RCC 7860 (cell line): Measurements from ENCODE around the gene PRPF39.
"Not testable (repeated sequence)": the region's sequence is repeated elsewhere in the genome, so short reads cannot be mapped to it uniquely, and the experiment has no call there.

Source experiments
- DNase-seq: peaks from one replicate; pipeline ENCODE4 v3.0.0-alpha.2; 2015; ENCODE audit warnings: low spot score
- FAIRE-seq: peaks from 2 replicates; lab custom pipeline; 2012; peaks lifted over from hg19 to GRCh38; lab: Jason Lieb, UNC

Gene PRPF39

GRCh38 chr14:45080416-45080968, 3.4 kb upstream of the PRPF39 start:
- FAIRE-seq, DNase-seq: not testable (repeated sequence)

DNA sequence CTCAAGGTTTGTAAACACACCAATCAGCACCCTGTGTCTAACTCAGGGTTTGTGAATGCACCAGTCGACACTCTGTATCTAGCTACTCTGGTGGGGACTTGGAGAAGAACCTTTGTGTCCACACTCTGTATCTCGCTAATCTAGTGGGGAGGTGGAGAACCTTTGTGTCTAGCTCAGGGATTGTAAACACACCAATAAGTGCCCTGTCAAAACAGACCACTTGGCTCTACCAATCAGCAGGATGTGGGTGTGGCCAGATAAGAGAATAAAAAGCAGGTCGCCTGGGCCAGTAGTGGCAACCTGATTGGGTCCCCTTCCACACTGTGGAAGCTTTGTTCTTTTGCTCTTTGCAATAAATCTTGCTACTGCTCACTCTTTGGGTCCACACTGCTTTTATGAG, 2.8 kb upstream of the PRPF39 start:
- not testable (repeated sequence) for FAIRE-seq, DNase-seq

DNA sequence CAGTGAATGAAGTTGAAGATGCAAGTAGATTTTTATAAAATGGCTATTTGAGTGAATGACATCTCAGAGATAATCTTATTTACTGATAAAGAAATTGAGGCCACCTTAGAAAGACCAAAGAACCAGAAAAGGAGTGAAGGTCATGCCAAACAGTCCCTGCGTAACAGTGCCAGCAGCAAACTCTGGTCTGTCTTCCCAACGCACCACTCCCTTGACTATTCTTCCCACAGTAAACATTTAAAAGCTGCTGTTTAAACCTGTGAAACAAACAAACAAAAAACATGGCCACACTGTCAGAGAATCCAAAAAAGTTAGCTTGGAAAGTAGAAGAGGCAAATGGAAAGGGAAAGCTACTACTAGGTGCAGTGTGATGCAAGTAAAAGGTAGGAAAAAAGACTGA, 1.5 kb upstream of the PRPF39 start:
- FAIRE-seq (no peak), DNase-seq (no peak)

DNA sequence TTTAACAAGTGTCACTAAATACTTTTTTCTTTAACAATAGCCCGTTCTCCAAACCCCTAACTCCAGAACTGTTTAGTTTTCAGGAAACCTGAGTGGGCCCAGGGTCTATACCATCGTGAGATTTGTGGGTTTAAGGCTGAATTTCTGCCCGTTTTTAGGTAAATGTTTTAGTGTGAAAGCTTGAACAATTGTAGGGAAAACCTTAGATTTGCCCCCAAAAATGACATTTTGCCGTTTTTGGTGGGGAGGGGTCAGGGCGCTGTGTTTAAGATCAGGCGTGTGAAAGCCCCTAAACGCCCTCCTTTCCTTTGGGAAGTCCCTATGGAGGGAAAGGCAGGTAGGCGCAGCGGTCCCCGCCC, 320 bp upstream of the PRPF39 start:
- DNase-seq (no peak), FAIRE-seq (no peak)

DNA sequence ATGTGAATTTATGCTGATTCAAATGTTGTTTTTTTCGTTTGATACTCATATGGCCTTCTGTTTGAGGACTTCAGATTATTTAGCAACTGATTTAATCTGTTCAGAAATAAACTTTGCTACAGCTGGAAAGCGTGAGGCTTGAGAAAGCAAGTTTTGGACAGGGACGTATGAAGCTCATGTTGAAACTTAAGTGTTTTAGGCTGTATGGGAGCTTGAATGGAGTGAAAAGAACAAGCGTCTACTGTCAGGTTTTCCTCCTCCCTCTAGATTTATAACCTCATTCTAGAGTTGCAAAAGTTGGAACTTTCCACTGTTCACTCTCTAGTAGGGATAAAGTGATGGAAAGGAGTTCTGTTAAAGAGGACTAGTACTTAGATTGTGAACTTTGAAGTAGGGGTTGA, 1.0 kb downstream of the PRPF39 start:
- DNase-seq (no peak), FAIRE-seq (no peak)

DNA sequence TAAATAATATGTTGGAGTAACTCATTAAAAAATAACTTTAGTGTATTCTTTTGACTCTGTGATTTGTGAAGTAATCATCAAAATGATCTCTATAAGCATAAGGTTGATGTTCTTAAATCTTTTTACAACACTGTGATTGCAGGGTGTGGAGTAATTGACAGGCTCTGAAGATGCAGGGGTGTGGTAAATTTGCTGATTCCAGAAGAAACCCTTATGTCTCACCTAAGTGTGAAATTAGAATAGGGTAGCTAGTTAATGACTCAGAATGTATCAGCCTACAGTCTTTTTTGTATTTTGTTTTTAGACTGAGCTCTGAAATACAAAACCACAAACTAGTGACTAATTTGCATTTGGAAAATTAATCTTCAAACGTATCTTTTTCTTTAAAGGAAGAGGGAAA, 5.9 kb downstream of the PRPF39 start:
- FAIRE-seq (no peak), DNase-seq (no peak)

DNA sequence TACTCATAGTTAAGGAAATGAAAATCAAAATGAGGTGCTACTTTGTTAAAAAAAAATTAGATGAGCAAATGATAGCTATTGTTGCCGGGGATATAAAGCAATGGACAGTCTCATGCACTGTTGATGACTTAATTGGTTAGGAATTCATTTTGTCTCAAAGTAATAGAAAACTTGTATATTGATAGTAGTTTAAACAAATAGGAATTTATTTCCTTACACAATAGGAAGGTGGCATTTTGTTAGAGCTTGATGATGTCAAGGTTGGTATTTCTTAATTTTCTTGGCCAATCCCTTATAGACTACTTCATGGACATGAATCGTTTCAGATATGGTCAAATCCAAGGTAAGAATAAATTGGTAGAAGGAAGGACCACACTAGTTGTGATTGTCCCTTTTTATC, 7.8 kb downstream of the PRPF39 start:
- DNase-seq, result no peak
- no peak for FAIRE-seq

DNA sequence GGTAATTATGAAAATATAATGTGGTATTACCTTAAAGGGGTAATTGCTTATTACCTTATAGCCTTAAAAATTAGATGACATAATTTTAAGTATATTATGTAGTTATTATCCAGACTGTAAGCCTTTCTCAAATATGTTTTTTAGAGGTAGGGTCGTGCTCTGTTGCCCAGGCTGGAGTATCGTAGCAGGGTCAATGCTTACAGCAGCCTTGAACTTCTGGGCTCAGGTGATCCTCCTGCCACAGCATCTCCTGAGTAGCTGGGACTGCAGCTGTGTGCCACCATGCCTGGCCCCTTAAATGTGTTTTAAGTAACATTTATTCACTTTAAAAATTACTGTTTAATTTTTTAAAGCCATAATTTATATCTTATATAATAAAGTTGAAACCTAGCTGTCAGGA, 10.4 kb downstream of the PRPF39 start:
- DNase-seq (no peak), FAIRE-seq (no peak)

GRCh38 chr14:45095143-45095542, 11.2 kb downstream of the PRPF39 start:
- FAIRE-seq (no peak), DNase-seq (no peak)

GRCh38 chr14:45096218-45096617, 12.3 kb downstream of the PRPF39 start:
- FAIRE-seq, result no peak
- no peak for DNase-seq

DNA sequence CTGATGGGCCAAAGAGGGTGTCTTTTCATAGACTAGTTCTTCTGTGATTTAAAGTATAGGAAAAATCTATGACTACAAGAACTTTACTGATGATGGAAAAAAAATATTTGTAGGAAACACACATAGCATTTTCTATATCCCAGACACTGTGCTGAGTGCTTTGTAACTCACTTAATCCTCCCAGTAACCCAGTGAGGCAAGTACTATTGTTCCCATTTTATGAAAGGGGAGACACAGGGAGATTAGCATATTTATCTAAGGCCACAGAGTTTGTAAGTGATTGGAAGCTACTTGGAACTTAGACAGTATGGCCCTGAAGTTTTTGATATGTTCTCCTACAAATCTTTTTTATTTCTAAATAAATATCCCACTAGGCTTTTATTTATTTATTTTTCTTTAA, 19.9 kb downstream of the PRPF39 start:
- DNase-seq, result no peak
- no peak for FAIRE-seq

- FAIRE-seq, result no peak
- DNase-seq, result no peak
These were observed 20.6 kb downstream of the PRPF39 start for GRCh38 chr14:45104561-45104960.

- FAIRE-seq, result no peak
- DNase-seq, result no peak
These were observed 29.2 kb downstream of the PRPF39 start for GRCh38 chr14:45112896-45113781.

GRCh38 chr14:45114327-45114726, 30.4 kb downstream of the PRPF39 start:
- FAIRE-seq (no peak), DNase-seq (no peak)

DNA sequence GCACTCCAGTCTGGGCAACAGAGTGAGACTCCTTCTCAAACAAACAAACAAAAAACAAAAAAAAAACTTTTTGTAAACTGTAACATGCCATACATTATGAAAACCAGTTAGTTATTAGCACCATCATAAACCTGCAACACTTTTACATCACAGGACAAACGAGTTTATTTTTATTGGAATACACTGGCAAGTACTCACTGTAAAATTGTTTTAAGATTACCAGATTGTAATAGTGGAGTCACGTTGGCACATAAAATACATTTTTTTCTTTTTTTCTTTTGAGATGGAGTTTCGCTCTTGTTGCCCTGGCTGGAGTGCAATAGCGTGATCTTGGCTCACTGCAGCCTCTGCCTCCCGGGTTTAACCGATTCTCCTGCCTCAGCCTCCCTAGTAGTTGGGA, 34.7 kb downstream of the PRPF39 start:
- FAIRE-seq, result no peak

DNA sequence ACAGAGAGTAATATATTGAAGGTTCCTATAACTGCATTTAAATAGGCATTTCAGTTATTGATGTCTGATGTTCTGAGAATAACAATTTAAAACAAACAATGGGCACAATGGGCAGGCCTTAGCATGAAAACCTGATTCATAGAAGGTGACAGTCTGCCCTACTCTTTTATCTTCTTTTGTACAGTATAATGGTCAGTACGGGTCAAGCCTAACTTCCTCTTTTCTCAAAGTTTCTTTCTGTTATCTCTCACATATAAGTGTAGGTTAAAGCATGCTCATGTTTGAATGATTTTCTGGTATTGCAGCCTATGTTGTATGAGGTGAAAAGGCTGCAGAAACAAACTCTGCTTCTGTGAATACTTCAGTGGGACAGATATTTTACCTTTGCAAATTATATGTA, 36.2 kb downstream of the PRPF39 start:
- FAIRE-seq, result no peak

More for the DNA sequence above, 34.7 kb downstream of the PRPF39 start:
- DNase-seq, result no peak

GRCh38 chr14:45123271-45123670, 39.4 kb downstream of the PRPF39 start:
- FAIRE-seq (no peak), DNase-seq (no peak)

More for the DNA sequence above, 36.2 kb downstream of the PRPF39 start:
- DNase-seq, result no peak

DNA sequence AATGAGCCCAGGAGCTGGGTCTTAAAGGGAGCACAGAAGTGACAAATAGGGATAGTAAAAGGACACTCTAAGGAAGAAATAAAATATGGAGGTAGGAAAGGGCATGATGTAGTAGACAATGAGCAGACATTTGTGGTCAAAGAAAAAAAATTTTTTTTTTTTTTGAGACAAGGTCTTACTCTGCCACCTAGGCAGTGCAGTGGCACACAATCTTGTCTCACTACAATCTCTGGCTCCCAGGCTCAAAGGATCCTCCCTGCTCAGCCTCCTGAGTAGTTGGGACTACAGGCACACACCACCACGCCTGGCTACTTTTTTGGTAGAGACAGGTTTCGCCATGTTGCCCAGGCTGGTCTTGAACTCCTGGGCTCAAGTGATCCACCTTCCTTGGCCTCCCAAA, 41.8 kb downstream of the PRPF39 start:
- DNase-seq (no peak), FAIRE-seq (no peak)

DNA sequence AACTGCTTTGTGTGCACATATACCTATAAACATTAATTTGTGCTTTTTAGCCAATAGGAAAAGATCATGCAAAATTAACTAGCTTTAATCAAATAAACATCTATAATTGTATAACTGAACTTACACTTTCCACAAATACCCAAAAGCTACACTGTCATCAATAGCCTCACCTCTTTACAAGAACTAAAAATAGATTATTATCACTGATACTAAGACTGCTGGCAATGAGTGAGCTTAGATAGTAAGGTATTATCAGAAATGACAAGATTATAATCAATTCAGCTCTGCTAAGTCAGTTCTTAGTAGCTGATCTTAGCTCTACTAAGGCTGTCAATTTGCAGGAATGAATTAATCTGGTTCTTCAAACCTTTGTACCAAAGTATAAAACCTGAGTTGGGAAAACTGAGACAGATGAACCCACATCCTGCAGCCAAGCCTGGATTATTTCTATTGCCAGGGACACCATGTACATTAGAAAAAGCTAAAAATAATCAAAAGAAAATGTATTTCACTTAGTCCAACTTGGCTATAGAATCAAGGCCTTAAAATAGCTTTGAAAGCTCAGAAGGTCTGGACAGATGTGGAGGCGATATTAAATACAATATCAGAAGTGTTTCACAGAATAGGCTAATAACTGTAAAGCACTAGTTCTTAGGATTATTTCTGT, 45.2 kb downstream of the PRPF39 start:
- no peak for DNase-seq
- no peak for FAIRE-seq

GRCh38 chr14:45133683-45134050, 49.8 kb downstream of the PRPF39 start:
- DNase-seq (no peak), FAIRE-seq (no peak)

DNA sequence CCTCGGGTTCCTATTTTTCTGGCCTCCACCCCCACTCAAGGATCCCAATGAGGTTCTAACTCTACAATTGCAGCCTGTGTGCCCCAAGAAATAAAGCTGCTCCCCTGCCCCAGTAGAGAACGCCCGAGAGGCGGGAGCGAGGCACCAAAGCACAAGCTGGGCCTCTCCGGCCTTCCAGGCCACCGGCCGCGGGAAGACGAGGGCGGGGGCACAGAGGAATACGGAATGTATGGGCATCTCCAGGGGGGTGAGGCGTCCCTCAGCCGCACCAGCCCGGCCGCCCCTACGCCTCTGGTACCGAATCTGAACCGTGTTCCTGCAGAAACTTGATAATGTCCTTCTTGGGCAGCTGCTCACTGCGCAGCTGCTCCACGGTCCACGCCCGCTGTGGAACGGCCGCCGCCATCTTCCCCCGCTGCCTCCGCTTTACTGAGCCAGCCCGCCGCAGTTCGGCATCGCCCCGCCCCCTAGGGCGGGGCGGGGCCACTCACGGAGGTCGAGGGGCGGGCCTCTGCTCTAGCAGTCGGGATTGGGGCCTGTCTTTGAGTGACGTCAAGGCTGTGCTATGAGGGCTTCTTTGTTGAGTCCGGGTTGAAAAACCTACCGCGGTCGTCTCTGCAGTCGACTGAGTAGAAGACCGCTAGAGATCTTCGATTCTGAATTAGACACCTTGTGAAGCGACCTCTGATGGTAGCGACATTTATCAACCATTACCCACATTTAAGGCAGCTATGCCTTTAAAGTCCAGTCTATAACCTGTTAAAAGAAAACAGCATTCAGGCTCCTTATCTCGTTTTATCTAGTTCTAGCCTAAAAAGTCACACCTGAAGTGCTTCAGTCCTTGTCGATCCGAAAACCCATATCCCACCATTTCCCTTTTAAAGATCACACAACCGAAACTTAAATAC, 50.4 kb downstream of the PRPF39 start, which contains the start of gene FKBP3:
FKBP3 (minus strand) TSS at position 431 of the 908 bp plus-strand sequence; CDS start at position 406, 25 bp downstream.
- FAIRE-seq, result peak; percentile 81

More for the DNA sequence above, 50.4 kb downstream of the PRPF39 start, which contains the start of gene FKBP3:
- peak; percentile 91 for DNase-seq
